Ectodermal cell (in vitro differentiated cells): ENCODE results near the gene RBMS1.
"Not testable (repeated sequence)": the region's sequence is repeated elsewhere in the genome, so short reads cannot be mapped to it uniquely, and the experiment has no call there.

Experiments used
- H3K27ac ChIP-seq: 2 replicates; pipeline ENCODE4 v1.7.0; 2013; ENCODE audit warnings: mild to moderate bottlenecking, low read depth, low read length; ENCODE audit not compliant: insufficient read depth, poor library complexity, severe bottlenecking
- H3K27me3 ChIP-seq: 2 replicates; pipeline ENCODE4 v1.7.0; 2013; ENCODE audit warnings: mild to moderate bottlenecking, low read length; ENCODE audit not compliant: insufficient read depth, control insufficient read depth, poor library complexity, severe bottlenecking
- H3K36me3 ChIP-seq: one replicate; pipeline ENCODE4 v1.7.0; 2013; ENCODE audit warnings: low read length; ENCODE audit not compliant: control insufficient read depth, insufficient read depth
- H3K4me1 ChIP-seq: one replicate; pipeline ENCODE4 v1.7.0; 2013; ENCODE audit warnings: low read length; ENCODE audit not compliant: control insufficient read depth, insufficient read depth
- H3K4me3 ChIP-seq: 2 replicates; pipeline ENCODE4 v1.7.0; 2013; ENCODE audit warnings: low read depth, low read length, control low read depth; ENCODE audit not compliant: insufficient read depth
- H3K9me3 ChIP-seq: 2 replicates; pipeline ENCODE4 v1.7.0; 2013; ENCODE audit warnings: mild to moderate bottlenecking, low read length, moderate library complexity; ENCODE audit not compliant: control insufficient read depth
- WGBS, 2 experiments: methylation state at CpG; one replicate each; pipeline ENCODE4 v1.1.7; 2013; ENCODE audit warnings: missing lambda C conversion rate in 2 of 2; 5-methylcytosine and 5-hydroxymethylcytosine counted together

The RBMS1 gene

GRCh38 chr2:160440888-160441287, 52.7 kb downstream of the RBMS1 start:
- Histone ChIP-seq H3K4me3 (no peak overlapping the region), H3K4me1 (no peaks in the 10 kb centered on the region), H3K27ac (no peak overlapping the region), H3K36me3 (no peaks in the 10 kb centered on the region), H3K27me3 (no peaks in the 10 kb centered on the region), H3K9me3 (no peaks in the 10 kb centered on the region)
- WGBS, 2 experiments: 94 to 100% methylated on average over 2 of the region's 2 CpGs

- not testable (repeated sequence) for H3K4me1 ChIP-seq, H3K9me3 ChIP-seq, H3K4me3 ChIP-seq, H3K36me3 ChIP-seq, H3K27ac ChIP-seq, H3K27me3 ChIP-seq
- 94 to 96% methylated on average over 26 to 32 of the region's 32 CpGs for WGBS, 2 experiments
Measured at GRCh38 chr2:160439038-160439437, 54.6 kb downstream of the RBMS1 start.

GRCh38 chr2:160437273-160437672, 56.3 kb downstream of the RBMS1 start:
- no peak overlapping the region for H3K4me3 ChIP-seq
- H3K27ac ChIP-seq: no peak overlapping the region
- 98 to 99% methylated on average over 4 of the region's 4 CpGs for WGBS, 2 experiments
- H3K9me3 ChIP-seq: no peaks in the 10 kb centered on the region
- no peaks in the 10 kb centered on the region for H3K4me1 ChIP-seq
- no peaks in the 10 kb centered on the region for H3K36me3 ChIP-seq
- H3K27me3 ChIP-seq: no peaks in the 10 kb centered on the region

DNA sequence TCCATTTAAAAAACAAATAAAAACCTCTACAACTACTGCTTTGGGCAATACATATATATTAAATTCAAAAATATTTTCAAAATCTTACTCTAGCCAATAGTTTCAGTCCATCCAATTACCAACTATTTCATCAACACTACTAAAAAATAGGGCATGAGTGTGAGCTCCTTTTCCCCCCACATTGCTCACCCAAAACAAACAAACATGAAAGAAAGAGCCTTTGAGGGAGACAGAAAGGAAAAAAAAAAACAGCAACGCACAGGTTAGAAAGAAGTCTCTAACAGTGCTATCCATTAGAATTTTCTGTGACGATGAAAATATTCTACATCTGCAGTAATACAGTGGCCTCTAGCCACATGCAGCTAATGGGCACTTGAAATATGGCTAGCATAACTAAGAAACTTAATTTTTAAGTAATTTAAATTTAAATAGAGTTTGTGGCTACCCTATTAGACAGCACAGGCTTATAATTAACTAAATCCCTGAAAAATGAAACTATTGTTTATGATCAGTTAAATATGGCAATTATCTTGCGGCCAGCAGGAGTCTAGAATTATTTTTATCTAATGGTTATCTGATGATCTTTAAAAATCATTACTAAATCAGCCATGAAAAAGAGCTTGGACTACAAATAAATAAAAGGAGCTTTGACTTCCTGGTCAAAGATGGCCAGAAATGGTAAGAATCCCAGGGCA, 59.2 kb downstream of the RBMS1 start:
- Histone ChIP-seq H3K4me3 (no peak overlapping the region), H3K36me3 (no peaks in the 10 kb centered on the region), H3K4me1 (no peaks in the 10 kb centered on the region), H3K9me3 (no peaks in the 10 kb centered on the region), H3K27ac (no peak overlapping the region), H3K27me3 (no peaks in the 10 kb centered on the region)
- WGBS, 2 experiments: 88 to 100% methylated on average over 2 of the region's 3 CpGs

- no peaks in the 10 kb centered on the region for H3K27me3 ChIP-seq
- WGBS, 2 experiments: 96% methylated on average over 4 of the region's 4 CpGs
- H3K4me1 ChIP-seq: no peaks in the 10 kb centered on the region
- H3K36me3 ChIP-seq: no peaks in the 10 kb centered on the region
- no peak overlapping the region for H3K4me3 ChIP-seq
- H3K27ac ChIP-seq: no peak overlapping the region
- no peaks in the 10 kb centered on the region for H3K9me3 ChIP-seq
Measured at GRCh38 chr2:160433466-160434140, 60.0 kb downstream of the RBMS1 start.

GRCh38 chr2:160432633-160433032, 61.0 kb downstream of the RBMS1 start:
- H3K27ac ChIP-seq: no peak overlapping the region
- H3K9me3 ChIP-seq: no peaks in the 10 kb centered on the region
- H3K4me1 ChIP-seq: no peaks in the 10 kb centered on the region
- H3K4me3 ChIP-seq: no peak overlapping the region
- WGBS, 2 experiments: 88 to 92% methylated on average over 4 of the region's 4 CpGs
- no peaks in the 10 kb centered on the region for H3K36me3 ChIP-seq
- H3K27me3 ChIP-seq: no peaks in the 10 kb centered on the region

DNA sequence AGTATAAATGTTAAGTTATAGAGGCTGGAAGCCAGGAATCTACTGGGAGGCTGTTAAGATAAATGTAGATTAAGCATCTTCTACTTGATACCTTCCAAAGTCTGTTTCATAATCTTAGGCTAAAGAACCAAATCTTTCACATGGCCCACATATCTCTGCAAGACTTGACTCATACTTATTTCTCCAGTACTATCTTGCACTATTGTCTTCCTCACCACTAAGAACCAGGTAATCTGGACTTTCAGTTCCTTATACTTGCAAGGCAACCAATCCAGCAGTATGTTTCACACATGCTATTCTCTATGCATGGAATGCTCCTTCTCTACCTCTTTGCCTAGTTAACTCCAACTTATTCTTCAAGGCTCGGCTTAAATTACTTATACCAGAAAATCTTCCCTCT, 62.2 kb downstream of the RBMS1 start:
- no peaks in the 10 kb centered on the region for H3K27me3 ChIP-seq
- 94 to 96% methylated on average over 1 of the region's 1 CpG for WGBS, 2 experiments
- no peak overlapping the region for H3K4me3 ChIP-seq
- no peaks in the 10 kb centered on the region for H3K4me1 ChIP-seq
- no peaks in the 10 kb centered on the region for H3K36me3 ChIP-seq
- no peaks in the 10 kb centered on the region for H3K9me3 ChIP-seq
- H3K27ac ChIP-seq: no peak overlapping the region

DNA sequence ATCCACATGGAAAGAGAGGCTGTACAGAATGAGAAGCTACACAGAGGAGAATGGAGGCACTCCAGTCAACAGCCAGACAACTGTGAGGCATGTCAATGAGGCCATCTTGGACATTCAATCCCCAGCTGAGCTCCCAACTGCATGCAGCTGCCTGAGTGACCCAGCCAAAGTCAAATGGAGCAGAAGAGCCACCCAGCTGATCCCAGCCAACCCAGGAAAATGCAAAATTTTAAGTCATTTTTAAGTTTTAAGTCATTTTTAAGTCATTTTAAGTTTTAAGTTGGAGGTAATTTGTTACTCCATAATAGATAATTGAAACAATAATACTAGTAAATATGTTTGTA, 63.6 kb downstream of the RBMS1 start:
- H3K27me3 ChIP-seq: no peaks in the 10 kb centered on the region
- no peaks in the 10 kb centered on the region for H3K9me3 ChIP-seq
- H3K4me1 ChIP-seq: no peaks in the 10 kb centered on the region
- H3K36me3 ChIP-seq: no peaks in the 10 kb centered on the region
- H3K4me3 ChIP-seq: no peak overlapping the region
- no peak overlapping the region for H3K27ac ChIP-seq

GRCh38 chr2:160429248-160430000, 64.2 kb downstream of the RBMS1 start:
- Histone ChIP-seq H3K4me1 (no peaks in the 10 kb centered on the region), H3K27me3 (no peaks in the 10 kb centered on the region), H3K27ac (no peak overlapping the region), H3K9me3 (no peaks in the 10 kb centered on the region), H3K4me3 (no peak overlapping the region), H3K36me3 (no peaks in the 10 kb centered on the region)
- no CpG with 5 or more reads among the region's 1 CpG for WGBS, 2 experiments

- H3K36me3 ChIP-seq: no peaks in the 10 kb centered on the region
- H3K4me1 ChIP-seq: no peaks in the 10 kb centered on the region
- H3K27ac ChIP-seq: no peak overlapping the region
- H3K4me3 ChIP-seq: no peak overlapping the region
- WGBS, 2 experiments: 96% methylated on average over 4 of the region's 4 CpGs; no CpG with 5 or more reads in 1 of the 2 experiments
- H3K27me3 ChIP-seq: no peaks in the 10 kb centered on the region
- no peaks in the 10 kb centered on the region for H3K9me3 ChIP-seq
Measured at GRCh38 chr2:160428405-160428763, 65.2 kb downstream of the RBMS1 start.
